ENCODE measurements around the gene ZNF3. TPM values are rescaled to one million over a fixed set of nuclear protein-coding genes. Genes with fewer than 3 reads are reported as not detected.
"Not testable (repeated sequence)": the region's sequence is repeated elsewhere in the genome, so short reads cannot be mapped to it uniquely, and the experiment has no call there.

ZNF3 gene
- total RNA-seq (10 to 100 TPM; 24.7 to 27.7 TPM), polyA plus RNA-seq (ENCODE audit: insufficient read depth, low read depth, low replicate concordance) (23.4 TPM)
- long read RNA-seq, donor 1, transcript ZNF3-202 (6 exons, 2,799 nt) = major isoform, 7 of 276 reads
- long read RNA-seq, donor 1, partial matches to known transcripts = 113 of 276 reads
- long read RNA-seq, donor 1, other reads (novel, unspliced or antisense) = 148 of 276 reads
- long read RNA-seq, donor 2, transcript ZNF3-202 (6 exons, 2,799 nt) = major isoform, 6 of 8 reads
- long read RNA-seq, donor 2, partial matches to known transcripts = 0 of 8 reads
- long read RNA-seq, donor 2, other reads (novel, unspliced or antisense) = 0 of 8 reads

DNA sequence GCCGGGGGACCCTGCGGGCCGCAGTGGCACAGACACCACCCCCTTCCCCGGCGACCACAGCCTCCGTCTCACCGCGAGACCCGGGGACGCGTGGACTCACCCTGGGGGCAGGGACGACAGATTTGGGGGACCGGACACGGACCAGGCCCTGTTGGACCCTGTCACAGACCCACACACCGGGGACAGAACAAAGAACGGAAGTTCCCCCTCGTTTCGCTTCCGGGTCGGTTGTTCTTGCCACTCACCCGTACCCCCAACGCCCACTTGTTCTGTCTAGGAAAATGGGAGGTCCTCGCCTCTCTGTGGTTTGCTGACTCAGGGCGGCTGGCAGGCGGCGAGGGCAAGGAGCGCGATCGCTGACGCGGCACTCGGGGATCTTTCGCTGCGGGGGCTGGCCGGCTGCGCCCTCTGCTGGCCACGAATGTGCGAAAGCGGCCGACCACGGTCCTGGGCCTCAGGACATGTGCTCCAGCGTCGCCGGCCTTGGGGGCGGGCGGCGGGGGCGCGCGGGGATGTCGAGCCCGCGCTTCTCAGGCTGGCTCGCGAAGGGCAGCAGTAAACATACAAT, at the start of gene ZNF3:
TSS of gene ZNF3 (minus strand) at position 189 of the 568 bp plus-strand sequence. CDS start 4,366 bp downstream, outside the sequence.
- Histone ChIP-seq H3K27me3 (no peaks in the 10 kb centered on the region), H3K27ac (peak within 1 kb of the TSS in 1 of 2 donors; percentile 71), H3K36me3 (ENCODE audit: low read depth, missing control alignments) (no peaks in the 10 kb centered on the region), H3K4me3 (peak within 1 kb of the TSS; percentile 95 to 97), H3K9me3 (no peaks in the 10 kb centered on the region), H3K4me1 (peaks cover 17% of the 10 kb centered on the region)
- peak; percentile 99 for DNase-seq
- TF ChIP-seq, protein P1, sequence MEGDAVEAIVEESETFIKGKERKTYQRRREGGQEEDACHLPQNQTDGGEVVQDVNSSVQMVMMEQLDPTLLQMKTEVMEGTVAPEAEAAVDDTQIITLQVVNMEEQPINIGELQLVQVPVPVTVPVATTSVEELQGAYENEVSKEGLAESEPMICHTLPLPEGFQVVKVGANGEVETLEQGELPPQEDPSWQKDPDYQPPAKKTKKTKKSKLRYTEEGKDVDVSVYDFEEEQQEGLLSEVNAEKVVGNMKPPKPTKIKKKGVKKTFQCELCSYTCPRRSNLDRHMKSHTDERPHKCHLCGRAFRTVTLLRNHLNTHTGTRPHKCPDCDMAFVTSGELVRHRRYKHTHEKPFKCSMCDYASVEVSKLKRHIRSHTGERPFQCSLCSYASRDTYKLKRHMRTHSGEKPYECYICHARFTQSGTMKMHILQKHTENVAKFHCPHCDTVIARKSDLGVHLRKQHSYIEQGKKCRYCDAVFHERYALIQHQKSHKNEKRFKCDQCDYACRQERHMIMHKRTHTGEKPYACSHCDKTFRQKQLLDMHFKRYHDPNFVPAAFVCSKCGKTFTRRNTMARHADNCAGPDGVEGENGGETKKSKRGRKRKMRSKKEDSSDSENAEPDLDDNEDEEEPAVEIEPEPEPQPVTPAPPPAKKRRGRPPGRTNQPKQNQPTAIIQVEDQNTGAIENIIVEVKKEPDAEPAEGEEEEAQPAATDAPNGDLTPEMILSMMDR (IDR thresholded peaks at IDR 0.05) = peak; percentile 93 to 98 (median 95)
- TF ChIP-seq POLR2A (IDR thresholded peaks at IDR 0.05) = no peak
- intact Hi-C loops (cut with DNase I; ENCODE audit: low total_unique reads) = loop anchor here (10.0 kb wide), 1 partner anchor 87 kb away; no protein-coding TSS in a partner anchor
- WGBS, 2 donors = 1% methylated on average over 18 to 35 of the region's 55 CpGs

DNA sequence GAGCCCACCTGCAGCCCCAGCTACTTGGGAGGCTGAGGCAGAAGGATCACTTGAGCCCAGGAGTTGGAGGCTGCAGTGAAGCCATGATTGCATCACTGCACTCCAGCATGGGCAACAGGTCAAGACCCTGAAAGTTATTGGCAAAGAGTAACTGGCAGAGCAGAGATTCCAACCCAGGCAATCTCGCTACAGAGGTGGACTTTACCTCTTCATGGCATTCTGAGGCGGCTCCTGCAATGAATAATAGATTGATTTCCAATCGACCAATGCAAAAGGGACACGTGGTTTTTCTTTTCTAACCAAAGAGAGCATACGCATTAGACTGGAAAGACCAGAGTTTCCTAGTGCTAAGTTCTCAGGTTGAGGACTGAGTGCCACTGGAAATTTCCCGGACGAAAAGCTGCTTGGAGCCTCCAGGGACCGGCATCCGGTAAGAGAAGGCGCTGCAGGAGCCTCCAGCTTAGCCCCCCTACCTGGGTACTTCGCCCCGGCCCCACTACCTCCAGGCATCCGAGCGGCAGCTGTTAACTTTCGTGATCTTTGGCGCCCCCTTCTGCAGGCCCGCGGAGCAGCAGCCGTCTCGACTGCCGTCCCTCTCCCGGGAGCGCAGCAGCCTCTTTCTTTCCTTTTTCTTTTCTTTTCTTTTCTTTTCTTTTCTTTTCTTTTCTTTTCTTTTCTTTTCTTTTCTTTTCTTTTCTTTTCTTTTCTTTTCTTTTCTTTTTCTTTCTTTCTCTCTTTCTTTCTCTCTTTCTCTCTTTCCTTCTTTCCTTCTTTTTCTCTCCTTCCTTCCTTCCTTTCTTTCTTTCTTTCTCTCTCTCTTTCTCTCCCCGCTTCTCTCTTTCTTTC, 49.3 kb upstream of the ZNF3 start:
- Histone ChIP-seq H3K27ac (no peak overlapping the region), H3K4me3 (no peak overlapping the region), H3K36me3 (ENCODE audit: low read depth, missing control alignments) (no peaks in the 10 kb centered on the region), H3K9me3 (no peaks in the 10 kb centered on the region), H3K4me1 (peaks cover 14% of the 10 kb centered on the region), H3K27me3 (no peaks in the 10 kb centered on the region)
- TF ChIP-seq, protein P1 (IDR thresholded peaks at IDR 0.05) = peak; percentile 48 to 84 (median 83)
- TF ChIP-seq POLR2A (IDR thresholded peaks at IDR 0.05) = no peak
- intact Hi-C loops (cut with DNase I; ENCODE audit: low total_unique reads) = no loop called here
- 9 to 13% methylated on average over 24 of the region's 24 CpGs for WGBS, 2 donors
- peak; percentile 90 for DNase-seq

DNA sequence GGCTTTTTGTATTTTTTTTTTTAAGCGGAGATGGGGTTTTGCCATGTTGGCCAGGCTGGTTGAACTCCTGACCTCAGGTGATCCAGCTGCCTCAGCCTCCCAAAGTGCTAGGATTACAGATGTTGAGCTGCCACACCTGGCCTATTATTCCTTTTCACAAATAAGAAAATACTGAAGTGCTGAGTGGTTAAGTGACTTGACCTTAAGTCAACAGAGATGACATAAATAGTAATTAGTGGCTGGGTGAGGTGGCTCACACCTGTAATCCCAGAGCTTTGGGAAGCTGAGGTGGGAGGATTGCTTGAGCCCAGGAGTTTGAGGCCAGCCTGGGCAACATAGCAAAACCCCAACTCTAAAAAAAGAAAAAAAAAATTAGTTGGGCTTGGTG, 48.7 kb upstream of the ZNF3 start:
- H3K36me3 ChIP-seq (ENCODE audit: low read depth, missing control alignments); intact Hi-C loops (cut with DNase I; ENCODE audit: low total_unique reads); H3K4me3 ChIP-seq; H3K27ac ChIP-seq; DNase-seq; H3K9me3 ChIP-seq; H3K27me3 ChIP-seq: not testable (repeated sequence)
- WGBS, 2 donors = 93% methylated on average over 1 of the region's 1 CpG
- peaks cover 14% of the 10 kb centered on the region for H3K4me1 ChIP-seq

DNA sequence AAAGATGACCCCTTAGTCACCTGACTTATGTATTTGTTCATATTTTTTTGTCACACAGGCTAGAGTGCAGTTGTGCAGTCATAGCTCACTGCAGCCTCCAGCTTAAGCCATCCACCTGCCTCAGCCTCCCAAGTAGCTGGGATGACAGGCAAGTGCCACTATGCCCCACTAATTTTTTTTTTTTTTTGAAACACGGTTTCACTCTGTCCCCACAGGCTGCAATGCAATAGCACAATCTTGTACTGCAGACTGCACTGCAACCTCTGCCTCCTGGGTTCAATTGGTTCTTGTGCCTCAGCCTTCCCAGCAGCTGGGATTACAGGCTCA, 47.1 kb upstream of the ZNF3 start:
- H3K27ac ChIP-seq = no peak overlapping the region
- intact Hi-C loops (cut with DNase I; ENCODE audit: low total_unique reads) = loop anchor here (5.0 kb wide), 1 partner anchor 41 kb away; the partner anchor contains the start of gene COPS6
- no peak for TF ChIP-seq POLR2A (IDR thresholded peaks at IDR 0.05)
- TF ChIP-seq, protein P1 (IDR thresholded peaks at IDR 0.05) = no peak
- H3K4me1 ChIP-seq = peaks cover 18% of the 10 kb centered on the region
- WGBS, 2 donors = 42 to 78% methylated on average over 1 of the region's 1 CpG
- no peak for DNase-seq
- no peaks in the 10 kb centered on the region for H3K36me3 ChIP-seq (ENCODE audit: low read depth, missing control alignments)
- no peak overlapping the region for H3K4me3 ChIP-seq
- no peaks in the 10 kb centered on the region for H3K27me3 ChIP-seq
- no peaks in the 10 kb centered on the region for H3K9me3 ChIP-seq

Measured in testis (tissue), 5 donors.